Left forelimb (tissue), 1 donor: ENCODE measurements around the gene CCL16.
"Not testable (repeated sequence)": the region's sequence is repeated elsewhere in the genome, so short reads cannot be mapped to it uniquely, and the experiment has no call there.

Source experiments
- DNase-seq: peaks from one replicate; pipeline ENCODE4 v3.0.0-alpha.2; 2018; ENCODE audit warnings: low spot score

CCL16 gene

GRCh38 chr17:35984140-35984539, 2.8 kb upstream of the CCL16 start:
- no peak for DNase-seq

- no peak for DNase-seq
Measured at GRCh38 chr17:35982409-35983191, 1.3 kb upstream of the CCL16 start.

GRCh38 chr17:35981908-35982330, 622 bp upstream of the CCL16 start:
- no peak for DNase-seq

- no peak for DNase-seq
Measured at GRCh38 chr17:35978346-35978745, 3.0 kb downstream of the CCL16 start.

- no peak for DNase-seq
Measured at GRCh38 chr17:35977509-35977908, 3.8 kb downstream of the CCL16 start.

GRCh38 chr17:35973333-35974260, 7.7 kb downstream of the CCL16 start:
- DNase-seq, result no peak

- no peak for DNase-seq
Measured at GRCh38 chr17:35972945-35973332, 8.4 kb downstream of the CCL16 start.

GRCh38 chr17:35972535-35972934, 8.8 kb downstream of the CCL16 start:
- no peak for DNase-seq

GRCh38 chr17:35972066-35972465, 9.2 kb downstream of the CCL16 start:
- DNase-seq, result no peak

GRCh38 chr17:35969558-35970380, 11.5 kb downstream of the CCL16 start:
- peak; percentile 80 for DNase-seq

- DNase-seq, result no peak
Measured at GRCh38 chr17:35968520-35969054, 12.7 kb downstream of the CCL16 start.

- no peak for DNase-seq
Measured at GRCh38 chr17:35965272-35965671, 16.0 kb downstream of the CCL16 start.

- DNase-seq, result no peak
Measured at GRCh38 chr17:35963663-35964062, 17.6 kb downstream of the CCL16 start.

- no peak for DNase-seq
Measured at GRCh38 chr17:35953720-35954119, 27.6 kb downstream of the CCL16 start.

- no peak for DNase-seq
Measured at GRCh38 chr17:35949401-35949800, 31.9 kb downstream of the CCL16 start.

- DNase-seq, result no peak
Measured at GRCh38 chr17:35948092-35948491, 33.2 kb downstream of the CCL16 start.

- DNase-seq, result no peak
Measured at GRCh38 chr17:35947156-35947585, 34.1 kb downstream of the CCL16 start.

- DNase-seq, result no peak
Measured at GRCh38 chr17:35944151-35944550, 37.1 kb downstream of the CCL16 start.

GRCh38 chr17:35943537-35943936, 37.8 kb downstream of the CCL16 start, which contains the start of gene LYZL6:
Gene LYZL6 (minus strand): TSS chr17:35943713. CDS start chr17:35939356, 4,357 bp downstream.
- no peak for DNase-seq

- no peak for DNase-seq
Measured at GRCh38 chr17:35942588-35943186, 38.6 kb downstream of the CCL16 start.

- DNase-seq, result not testable (repeated sequence)
Measured at GRCh38 chr17:35938492-35938891, 42.8 kb downstream of the CCL16 start.
